CD4-positive, alpha-beta memory T cell (primary cell): Measurements from ENCODE around the gene GIGYF1. TPM values are rescaled to one million over a fixed set of nuclear protein-coding genes. Genes with fewer than 3 reads are reported as not detected.

ENCODE experiments used
- CTCF ChIA-PET: fragments of 350-600 bp; sonication (Branson Sonifier 250); formaldehyde crosslinking; loops from one replicate; lab custom pipeline; 2021; ENCODE audit warnings: inconsistent platforms; ENCODE audit not compliant: partially characterized antibody; lab: Charles Lee
- POLR2A ChIA-PET: fragments of 350-600 bp; sonication (Branson Sonifier 250); formaldehyde crosslinking; loops from one replicate; lab custom pipeline; 2021; ENCODE audit not compliant: partially characterized antibody; lab: Charles Lee
- DNase-seq, 5 donors: peaks; one replicate each; pipeline versions ENCODE4 v3.0.0 to v3.0.0-alpha.2; 2020 to 2022; ENCODE audit warnings: mixed read lengths in 1 of 5
- H3K27ac ChIP-seq: one replicate; pipeline ENCODE4 v1.7.0; 2013; ENCODE audit warnings: low read depth, low read length
- H3K27me3 ChIP-seq: 2 replicates; pipeline ENCODE4 v1.7.0; 2013; ENCODE audit warnings: mild to moderate bottlenecking, low read length, moderate library complexity; ENCODE audit not compliant: insufficient read depth
- H3K36me3 ChIP-seq: 2 replicates; pipeline ENCODE4 v1.7.0; 2013; ENCODE audit warnings: mild to moderate bottlenecking, low read length, moderate library complexity; ENCODE audit not compliant: insufficient read depth
- H3K4me1 ChIP-seq: 2 replicates; pipeline ENCODE4 v1.7.0; 2013; ENCODE audit warnings: mild to moderate bottlenecking, low read length, moderate library complexity; ENCODE audit not compliant: insufficient read depth
- H3K4me3 ChIP-seq, 2 donors: one replicate each; pipeline ENCODE4 v1.7.0; 2013; ENCODE audit warnings: low read length in 2 of 2, mild to moderate bottlenecking in 1 of 2
- H3K9me3 ChIP-seq, 2 donors: one replicate each; pipeline ENCODE4 v1.7.0; 2013; ENCODE audit warnings: low read length in 2 of 2, control low read depth in 1 of 2; ENCODE audit not compliant: control insufficient read depth in 1 of 2
- H3K27ac Mint-ChIP-seq, 7 donors: one replicate each; pipeline ENCODE4 v1.8.0; 2020 to 2021; ENCODE audit warnings: mixed read lengths in 7 of 7, mild to moderate bottlenecking in 6 of 7, inconsistent platforms in 3 of 7, moderate library complexity in 3 of 7
- H3K27me3 Mint-ChIP-seq, 2 donors: one replicate each; pipeline ENCODE4 v1.8.0; 2020 to 2021; ENCODE audit warnings: mixed read lengths in 2 of 2
- H3K36me3 Mint-ChIP-seq, 2 donors: one replicate each; pipeline ENCODE4 v1.8.0; 2020 to 2021; ENCODE audit warnings: mixed read lengths in 2 of 2, inconsistent platforms in 1 of 2, mild to moderate bottlenecking in 1 of 2
- H3K4me1 Mint-ChIP-seq, 4 donors: one replicate each; pipeline ENCODE4 v1.8.0; 2020 to 2021; ENCODE audit warnings: mixed read lengths in 4 of 4, mild to moderate bottlenecking in 1 of 4
- H3K4me3 Mint-ChIP-seq, 8 donors: one replicate each; pipeline ENCODE4 v1.8.0; 2020 to 2021; ENCODE audit warnings: mixed read lengths in 8 of 8, mild to moderate bottlenecking in 7 of 8, moderate library complexity in 6 of 8, inconsistent platforms in 3 of 8
- H3K9me3 Mint-ChIP-seq, 8 donors: one replicate each; pipeline ENCODE4 v1.8.0; 2020 to 2021; ENCODE audit warnings: mixed read lengths in 8 of 8, mild to moderate bottlenecking in 5 of 8, inconsistent platforms in 3 of 8, moderate library complexity in 1 of 8
- intact Hi-C: fragments of 100-400 bp; cut with micrococcal nuclease; formaldehyde crosslinking; loops from one replicate; pipeline ENCODE4 v1.15.1; 2023
- polyA plus RNA-seq, 2 donors: library from polyadenylated mRNA; unstranded; fragments of 300-500 nt; fragmentation: Illumina TruSeq; gene quantifications; one replicate each; pipeline ENCODE4 v1.2.3, GENCODE V29; 2021
- total RNA-seq, 2 experiments: library from RNA; stranded (reverse); gene quantifications; one replicate each; pipeline ENCODE4 v1.2.3, GENCODE V29; 2021

GIGYF1 gene
- total and polyA plus RNA-seq, 4 experiments from 2014 or later, result 0.19 to 118 (median 59.7) TPM

- no peak for DNase-seq
- H3K36me3 ChIP-seq, result peaks cover 52% of the 10 kb centered on the region
- peaks cover 7 to 33% of the 10 kb centered on the region in 2 donors for H3K36me3 Mint-ChIP-seq
- H3K4me1 Mint-ChIP-seq, result peaks cover 4 to 26% (median 13%) of the 10 kb centered on the region in 4 donors
- intact Hi-C loops, result no loop called here
- H3K4me3 ChIP-seq, result no peak overlapping the region
- H3K27ac ChIP-seq, result no peak overlapping the region
- no peaks in the 10 kb centered on the region for H3K27me3 Mint-ChIP-seq
- no peaks in the 10 kb centered on the region for H3K27me3 ChIP-seq
- no peaks in the 10 kb centered on the region for H3K9me3 ChIP-seq
- peaks cover 18% of the 10 kb centered on the region for H3K4me1 ChIP-seq
- ChIA-PET CTCF (interaction anchor here (0.9 to 1.7 kb wide), 2 partner anchors 18 to 127 kb away, joined by 3 to 4 read pairs; no protein-coding TSS in a partner anchor), POLR2A (interaction anchor here (1.0 to 1.4 kb wide), 3 partner anchors 8 to 58 kb away, joined by 4 read pairs; partner anchors contain the start of gene POP7)
- H3K27ac Mint-ChIP-seq, result peak overlapping the region in 1 of 7 donors; percentile 42
- no peaks in the 10 kb centered on the region for H3K9me3 Mint-ChIP-seq
- H3K4me3 Mint-ChIP-seq, result no peak overlapping the region
These were observed 8.4 kb downstream of the GIGYF1 start for GRCh38 chr7:100685631-100686145.

- H3K4me1 ChIP-seq, result peaks cover 23% of the 10 kb centered on the region
- no peak for DNase-seq
- peaks cover 52% of the 10 kb centered on the region for H3K36me3 ChIP-seq
- no peaks in the 10 kb centered on the region for H3K9me3 ChIP-seq
- ChIA-PET POLR2A (interaction anchor here (0.6 to 1.4 kb wide), 6 partner anchors 8 to 212 kb away, joined by 3 to 4 read pairs (median 4); partner anchors contain the start of genes FBXO24, LRCH4 and POP7), CTCF (interaction anchor here (0.9 to 1.7 kb wide), 2 partner anchors 19 to 126 kb away, joined by 3 to 4 read pairs; no protein-coding TSS in a partner anchor)
- H3K27me3 Mint-ChIP-seq, result no peaks in the 10 kb centered on the region
- no peak overlapping the region for H3K4me3 ChIP-seq
- H3K9me3 Mint-ChIP-seq, result no peaks in the 10 kb centered on the region
- no peak overlapping the region for H3K4me3 Mint-ChIP-seq
- H3K4me1 Mint-ChIP-seq, result peaks cover 5 to 31% (median 17%) of the 10 kb centered on the region in 4 donors
- no peak overlapping the region for H3K27ac ChIP-seq
- H3K27ac Mint-ChIP-seq, result no peak overlapping the region
- intact Hi-C loops, result no loop called here
- H3K36me3 Mint-ChIP-seq, result peaks cover 9 to 36% of the 10 kb centered on the region in 2 donors
- H3K27me3 ChIP-seq, result no peaks in the 10 kb centered on the region
These were observed 8.9 kb downstream of the GIGYF1 start for GRCh38 chr7:100685049-100685605.

- Mint-ChIP-seq H3K9me3 (no peaks in the 10 kb centered on the region), H3K4me1 (peaks cover 5 to 31% (median 17%) of the 10 kb centered on the region in 4 donors), H3K27ac (no peak overlapping the region), H3K4me3 (no peak overlapping the region), H3K27me3 (no peaks in the 10 kb centered on the region), H3K36me3 (peaks cover 12 to 38% of the 10 kb centered on the region in 2 donors)
- H3K9me3 ChIP-seq, result no peaks in the 10 kb centered on the region
- no peaks in the 10 kb centered on the region for H3K27me3 ChIP-seq
- H3K4me3 ChIP-seq, result no peak overlapping the region
- H3K36me3 ChIP-seq, result peaks cover 53% of the 10 kb centered on the region
- no peak overlapping the region for H3K27ac ChIP-seq
- POLR2A ChIA-PET, result interaction anchor here (0.6 to 10.8 kb wide), 7 partner anchors 8 to 211 kb away, joined by 3 to 125 read pairs (median 4); partner anchors contain the start of genes FBXO24, LRCH4 and POP7
- DNase-seq, result no peak
- CTCF ChIA-PET, result interaction anchor here (0.9 to 2.1 kb wide), 4 partner anchors 19 to 126 kb away, joined by 3 to 9 read pairs (median 4); no protein-coding TSS in a partner anchor
- peaks cover 22% of the 10 kb centered on the region for H3K4me1 ChIP-seq
- intact Hi-C loops, result no loop called here
These were observed 9.5 kb downstream of the GIGYF1 start for GRCh38 chr7:100684534-100685042.

DNA sequence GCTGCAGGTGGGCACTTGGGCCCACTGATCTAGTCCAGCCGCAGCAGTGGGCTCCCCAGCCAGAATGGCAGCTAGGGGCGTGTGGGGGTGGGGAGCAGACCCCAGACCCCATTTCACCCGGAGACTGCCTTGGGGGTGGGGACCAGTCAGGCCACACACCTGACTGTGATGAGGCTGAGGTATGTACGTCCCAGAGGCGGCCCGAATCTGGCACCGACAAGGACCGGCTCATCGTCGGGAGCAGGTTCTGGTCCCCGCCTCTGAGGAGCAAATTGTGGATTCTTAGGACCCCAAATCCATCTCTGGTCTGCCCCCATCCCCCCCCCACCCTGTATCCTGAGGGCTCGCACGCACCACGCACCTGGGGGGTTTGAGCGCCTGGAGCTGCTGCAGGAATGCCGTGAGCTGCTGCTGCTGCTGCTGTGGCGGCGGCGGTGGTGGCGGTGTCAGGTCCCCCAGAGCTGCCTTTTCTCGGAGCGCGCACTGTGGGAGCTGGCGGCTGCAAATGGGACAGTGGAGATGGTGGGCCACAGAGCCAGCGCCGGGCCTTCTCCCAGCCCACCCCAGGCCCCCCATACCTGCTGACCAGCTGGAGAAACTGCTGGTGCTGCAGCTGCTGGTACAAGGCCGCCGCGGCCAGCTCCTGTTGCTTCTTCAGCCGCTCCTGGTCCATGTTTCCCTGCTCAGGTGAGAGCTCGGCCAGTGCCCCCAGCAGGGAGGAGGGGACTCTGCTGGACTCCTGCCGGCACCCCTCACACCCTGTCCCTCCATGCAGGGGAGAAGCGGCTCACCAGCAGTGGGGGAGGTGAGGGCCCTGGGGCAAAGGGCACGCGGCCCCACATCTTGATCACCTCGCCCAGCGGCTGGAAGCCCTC is 10.2 kb downstream of the GIGYF1 start:
- Mint-ChIP-seq H3K27ac (peak overlapping the region in 1 of 7 donors; percentile 79), H3K4me1 (peaks cover 5 to 28% (median 17%) of the 10 kb centered on the region in 4 donors), H3K4me3 (no peak overlapping the region), H3K27me3 (no peaks in the 10 kb centered on the region), H3K36me3 (peaks cover 12 to 41% of the 10 kb centered on the region in 2 donors), H3K9me3 (no peaks in the 10 kb centered on the region)
- Histone ChIP-seq H3K27me3 (no peaks in the 10 kb centered on the region), H3K9me3 (no peaks in the 10 kb centered on the region), H3K27ac (no peak overlapping the region), H3K4me1 (peaks cover 20% of the 10 kb centered on the region), H3K36me3 (peaks cover 54% of the 10 kb centered on the region), H3K4me3 (no peak overlapping the region)
- intact Hi-C loops, result no loop called here
- ChIA-PET POLR2A (interaction anchor here (0.7 to 10.8 kb wide), 5 partner anchors 9 to 119 kb away, joined by 3 to 125 read pairs (median 4); partner anchors contain the start of genes FBXO24, GIGYF1 and LRCH4), CTCF (interaction anchor here (0.9 to 9.9 kb wide), 5 partner anchors 8 to 123 kb away, joined by 3 to 88 read pairs (median 4); no protein-coding TSS in a partner anchor)
- DNase-seq, result no peak

GRCh38 chr7:100682991-100683658 is 10.9 kb downstream of the GIGYF1 start:
- H3K36me3 ChIP-seq, result peaks cover 52% of the 10 kb centered on the region
- H3K4me1 ChIP-seq, result peaks cover 20% of the 10 kb centered on the region
- intact Hi-C loops, result no loop called here
- POLR2A ChIA-PET, result interaction anchor here (1.0 to 10.8 kb wide), 6 partner anchors 9 to 119 kb away, joined by 3 to 125 read pairs (median 15); partner anchors contain the start of genes FBXO24, GIGYF1, LRCH4 and MOSPD3
- CTCF ChIA-PET, result interaction anchor here (0.9 to 9.9 kb wide), 5 partner anchors 8 to 123 kb away, joined by 3 to 88 read pairs (median 4); no protein-coding TSS in a partner anchor
- H3K4me3 ChIP-seq, result no peak overlapping the region
- Mint-ChIP-seq H3K27ac (peak overlapping the region in 1 of 7 donors; percentile 79), H3K4me1 (peaks cover 5 to 29% (median 17%) of the 10 kb centered on the region in 4 donors), H3K4me3 (peak overlapping the region in 1 of 8 donors; percentile 48), H3K36me3 (peaks cover 12 to 45% of the 10 kb centered on the region in 2 donors), H3K9me3 (no peaks in the 10 kb centered on the region), H3K27me3 (no peaks in the 10 kb centered on the region)
- H3K9me3 ChIP-seq, result no peaks in the 10 kb centered on the region
- H3K27ac ChIP-seq, result no peak overlapping the region
- DNase-seq, result no peak
- no peaks in the 10 kb centered on the region for H3K27me3 ChIP-seq

DNA sequence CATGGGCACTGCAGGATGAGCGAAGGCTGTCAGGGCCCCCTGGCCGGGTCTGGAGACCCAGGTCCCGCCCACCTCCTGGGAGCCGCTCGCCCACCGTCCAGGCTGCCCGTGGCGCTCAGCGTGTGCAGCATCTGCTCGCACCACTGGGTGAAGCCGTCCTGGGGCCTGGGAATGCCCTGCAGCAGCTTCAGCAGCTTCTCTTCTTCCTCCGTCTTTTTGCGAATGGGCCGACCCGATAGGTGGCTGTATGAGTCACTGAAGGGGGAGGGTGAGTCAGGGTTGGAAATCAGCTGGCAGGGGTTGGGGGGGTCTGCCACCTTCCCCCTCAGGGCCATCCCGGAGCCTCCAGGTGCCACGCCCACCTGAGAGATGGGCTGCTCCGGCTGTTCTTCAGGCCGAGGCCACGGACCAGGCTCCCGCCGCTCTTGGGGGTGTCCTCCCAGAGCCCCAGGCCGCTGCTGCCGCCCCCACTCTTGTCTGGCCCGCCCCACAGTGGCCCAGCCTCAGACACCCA is 11.8 kb downstream of the GIGYF1 start:
- no peak for DNase-seq
- Mint-ChIP-seq H3K36me3 (peaks cover 15 to 51% of the 10 kb centered on the region in 2 donors), H3K4me1 (peaks cover 5 to 36% (median 19%) of the 10 kb centered on the region in 4 donors)

More for the DNA sequence above, 11.8 kb downstream of the GIGYF1 start:
- Histone ChIP-seq H3K27me3 (no peaks in the 10 kb centered on the region), H3K4me1 (peaks cover 29% of the 10 kb centered on the region), H3K4me3 (no peak overlapping the region), H3K36me3 (peaks cover 52% of the 10 kb centered on the region), H3K27ac (no peak overlapping the region), H3K9me3 (no peaks in the 10 kb centered on the region)
- CTCF ChIA-PET, result interaction anchor here (1.1 to 9.9 kb wide), 2 partner anchors 9 to 97 kb away, joined by 3 to 88 read pairs; no protein-coding TSS in a partner anchor
- POLR2A ChIA-PET, result interaction anchor here (1.0 to 10.8 kb wide), 6 partner anchors 8 to 118 kb away, joined by 3 to 125 read pairs (median 15); partner anchors contain the start of genes FBXO24, GIGYF1, LRCH4 and MOSPD3
- Mint-ChIP-seq H3K27ac (peak overlapping the region in 1 of 7 donors; percentile 23), H3K4me3 (no peak overlapping the region), H3K27me3 (no peaks in the 10 kb centered on the region), H3K9me3 (no peaks in the 10 kb centered on the region)
- intact Hi-C loops, result no loop called here
